Measurements from ENCODE around the gene RNF31.

Gene RNF31

GRCh38 chr14:24160850-24161804, 13.8 kb downstream of the RNF31 start, which contains the start of gene IRF9:
IRF9 (plus strand) TSS chr14:24161265; CDS start chr14:24162145, 880 bp downstream.
- DNase-seq: peak; percentile 100

GRCh38 chr14:24162093-24162492, 14.8 kb downstream of the RNF31 start:
- DNase-seq: no peak

- no peak for DNase-seq
These were observed 17.3 kb downstream of the RNF31 start for GRCh38 chr14:24164518-24164991.

- DNase-seq: no peak
These were observed 18.5 kb downstream of the RNF31 start for GRCh38 chr14:24165785-24166184.

GRCh38 chr14:24167469-24168114, 20.3 kb downstream of the RNF31 start:
- DNase-seq: no peak

GRCh38 chr14:24171422-24172260, 24.3 kb downstream of the RNF31 start, which contains the start of gene REC8:
REC8 (plus strand) TSS chr14:24172080; CDS start chr14:24172553, 473 bp downstream.
- peak; percentile 84 for DNase-seq

GRCh38 chr14:24172261-24172860, 25.1 kb downstream of the RNF31 start:
- no peak for DNase-seq

GRCh38 chr14:24172871-24173281, 25.6 kb downstream of the RNF31 start:
- no peak for DNase-seq

GRCh38 chr14:24176599-24176998, 29.3 kb downstream of the RNF31 start:
- no peak for DNase-seq

- DNase-seq: no peak
These were observed 29.9 kb downstream of the RNF31 start for GRCh38 chr14:24177041-24177825.

- no peak for DNase-seq
These were observed 30.6 kb downstream of the RNF31 start for GRCh38 chr14:24177891-24178290.

- no peak for DNase-seq
These were observed 31.3 kb downstream of the RNF31 start for GRCh38 chr14:24178399-24179178.

- DNase-seq: no peak
These were observed 32.1 kb downstream of the RNF31 start for GRCh38 chr14:24179294-24179960.

- no peak for DNase-seq
These were observed 32.9 kb downstream of the RNF31 start for GRCh38 chr14:24179961-24180796.

GRCh38 chr14:24181371-24182077, 34.2 kb downstream of the RNF31 start:
- no peak for DNase-seq

GRCh38 chr14:24182110-24182882, 35.0 kb downstream of the RNF31 start:
- DNase-seq: no peak

- DNase-seq: no peak
These were observed 35.8 kb downstream of the RNF31 start for GRCh38 chr14:24183014-24183481.

Data from stimulated activated CD8-positive, alpha-beta memory T cell treated with anti-CD3 and anti-CD28 coated beads, Interleukin-4, amount 100 ng/mL, for 48 hours (primary cell).